K562 (cell line): ENCODE measurements around the gene TMPRSS5. TPM values are rescaled to one million over a fixed set of nuclear protein-coding genes. Genes with fewer than 3 reads are reported as not detected.

Source experiments
- FOXP4 ChIP-seq: sonication (generic); formaldehyde crosslinking; IDR thresholded peaks from 2 replicates; pipeline ENCODE4 v1.8.0; 2022; ENCODE audit warnings: mild to moderate bottlenecking, missing genetic modification reagents, borderline replicate concordance
- HDAC6 ChIP-seq: IDR thresholded peaks from 2 replicates; pipeline ENCODE4 v1.6.1; 2012; ENCODE audit warnings: low read depth, mild to moderate bottlenecking, control low read depth, inconsistent platforms, low read length, moderate library complexity
- MBD1 ChIP-seq: fragments of 250-450 bp; sonication (Bioruptor Pico); IDR thresholded peaks from 2 replicates; pipeline ENCODE4 v1.8.0; 2022; ENCODE audit warnings: inconsistent platforms
- NFIC ChIP-seq: fragments of 450-650 bp; IDR thresholded peaks from 2 replicates; pipeline ENCODE4 v1.6.1; 2017; ENCODE audit warnings: mild to moderate bottlenecking, inconsistent platforms
- NONO ChIP-seq, 2 experiments: fragments of 200-400 bp in 1 of 2; fragments of 450-650 bp in 1 of 2; formaldehyde crosslinking in 1 of 2; IDR thresholded peaks; 2 replicates each; pipeline ENCODE4 v1.6.1; 2017; ENCODE audit warnings: low read depth in 2 of 2, mild to moderate bottlenecking in 2 of 2, moderate library complexity in 2 of 2, low read length in 1 of 2
- NR0B1 ChIP-seq: fragments of 450-650 bp; IDR thresholded peaks from one replicate; pipeline ENCODE4 v1.6.1; 2018; ENCODE audit warnings: mild to moderate bottlenecking, moderate library complexity; ENCODE audit not compliant: partially characterized antibody
- PBX2 ChIP-seq, 2 experiments: IDR thresholded peaks in 1 of 2; conservative IDR thresholded peaks in 1 of 2; 2 replicates each; pipeline ENCODE4 v1.6.1; 2016; ENCODE audit warnings: low read depth in 2 of 2, mild to moderate bottlenecking in 1 of 2, missing compliant biosample characterization in 1 of 2, missing genetic modification characterization in 1 of 2, moderate library complexity in 1 of 2
- SIRT6 ChIP-seq: IDR thresholded peaks from one replicate; pipeline ENCODE4 v1.6.1; 2012; ENCODE audit warnings: low read depth, mild to moderate bottlenecking, control low read depth, inconsistent platforms, low read length, moderate library complexity
- ZKSCAN8 ChIP-seq: fragments of 200-800 bp; sonication (Bioruptor generic); IDR thresholded peaks from 2 replicates; pipeline ENCODE4 v1.6.1; 2016; ENCODE audit warnings: missing genetic modification characterization, missing compliant biosample characterization
- ZNF12 ChIP-seq: sonication (generic); formaldehyde crosslinking; IDR thresholded peaks from 2 replicates; pipeline ENCODE4 v1.4.0; 2020; ENCODE audit warnings: mild to moderate bottlenecking, missing genetic modification reagents
- ZNF277 ChIP-seq: fragments of 250-450 bp; sonication (Bioruptor Pico); IDR thresholded peaks from 2 replicates; pipeline ENCODE4 v1.8.0; 2022; ENCODE audit warnings: inconsistent platforms, mild to moderate bottlenecking, moderate library complexity, borderline replicate concordance
- ZNF436 ChIP-seq: fragments of 250-450, 450-650 bp; sonication (Bioruptor Pico); formaldehyde crosslinking; IDR thresholded peaks from 2 replicates; pipeline ENCODE4 v1.7.0; 2020; ENCODE audit warnings: mild to moderate bottlenecking
- ZNF583 ChIP-seq: fragments of 250-450 bp; sonication (Bioruptor Pico); IDR thresholded peaks from 2 replicates; pipeline ENCODE4 v1.4.0; 2020
- ZNF584 ChIP-seq: fragments of 200-800 bp; sonication (Bioruptor generic); IDR thresholded peaks from 2 replicates; pipeline ENCODE4 v1.6.1; 2016; ENCODE audit warnings: low read depth, mild to moderate bottlenecking, missing genetic modification characterization, missing compliant biosample characterization
- polyA plus RNA-seq, 8 experiments: library from polyadenylated mRNA; depleted of rRNA in 4 of 8; stranded (reverse) in 5 of 8; unstranded in 3 of 8; fragments of >200 nt; fragmentation: Nextera tagmentation in 2 of 8; fragmentation: Illumina TruSeq in 1 of 8; extraction: Ambion mirVana in 2 of 8; extraction: Trizol in 1 of 8; gene quantifications; 2 replicates each; pipeline versions ENCODE4 v1.2.1 to v1.2.3, GENCODE V29; 2011 to 2014; ENCODE audit warnings: inconsistent platforms in 1 of 8, missing spikeins in 1 of 8
- total RNA-seq, 7 experiments: library from RNA; depleted of rRNA in 6 of 7; stranded (reverse); fragments of >200 nt in 6 of 7; fragmentation: Illumina TruSeq in 2 of 7; extraction: Trizol in 2 of 7; gene quantifications; 2 replicates each; pipeline versions ENCODE4 v1.2.1 to v1.2.3, GENCODE V29; 2011 to 2021; ENCODE audit warnings: low replicate concordance in 1 of 7
- TF ChIP-seq, protein P1 (sequence below): fragments of 250-450 bp; sonication (Bioruptor Pico); IDR thresholded peaks from 2 replicates; pipeline ENCODE4 v1.6.1; 2021; ENCODE audit warnings: mild to moderate bottlenecking

TMPRSS5 gene
- total and polyA plus RNA-seq, 9 of the 15 experiments (the other 6 are each of a cell fraction or from before 2014, with no cell fraction given), result 0.07 to 0.49 (median 0.17) TPM; not detected in 1

DNA sequence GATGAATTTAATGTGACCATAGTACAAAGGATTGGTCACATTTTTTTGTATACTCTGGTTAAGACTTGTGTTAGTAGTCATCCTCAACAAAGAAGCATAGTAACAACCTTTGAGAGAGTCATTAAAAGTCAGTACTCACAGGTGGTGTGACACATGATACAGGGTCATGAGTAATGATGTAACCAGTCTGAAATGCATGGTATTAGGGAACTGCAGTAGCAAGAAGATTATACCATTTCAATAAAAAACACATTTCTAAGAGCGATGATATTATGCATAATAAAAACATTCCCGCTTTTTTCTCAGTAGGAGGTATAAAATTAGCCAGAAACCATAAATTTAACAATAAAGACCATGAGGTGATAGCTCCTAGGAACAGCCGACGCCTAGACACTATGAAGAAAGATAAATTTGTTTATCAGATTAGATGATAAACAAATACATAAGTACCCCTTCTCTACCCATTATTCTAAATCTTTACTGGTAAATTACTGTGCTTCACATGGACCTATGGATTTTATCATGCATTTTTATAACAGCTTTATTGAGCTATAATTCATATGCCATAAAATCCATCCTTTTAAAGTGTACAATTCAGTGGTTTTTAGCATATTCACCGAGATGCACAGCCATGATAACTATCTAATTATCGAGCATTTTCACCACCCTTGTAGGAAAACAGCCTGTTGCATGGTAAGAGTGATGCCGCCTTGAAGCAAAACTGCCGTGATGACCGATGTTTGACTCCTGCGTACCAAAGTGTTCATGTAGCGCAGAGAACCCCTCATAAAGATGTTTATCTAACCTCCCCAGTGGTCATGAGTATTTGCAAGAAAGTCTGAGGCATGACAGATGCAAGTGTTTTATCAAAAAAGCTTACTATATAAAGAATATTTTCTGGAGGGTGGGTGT, 41.8 kb downstream of the TMPRSS5 start (continued):
- TF ChIP-seq PBX2 (CRISPR knock-in tag; IDR thresholded peaks at IDR 0.05; ENCODE audit: low read depth) (no peak), PBX2 (tag; conservative IDR thresholded peaks at IDR 0.05; ENCODE audit: low read depth) (no peak), MBD1 (CRISPR knock-in tag) (no peak), ZNF436 (CRISPR knock-in tag) (no peak), SIRT6 (no peak), HDAC6 (no peak), ZKSCAN8 (CRISPR knock-in tag) (0 out of 2 replicates have a peak, but pooled peaks have one; percentile 9), NFIC (no peak), ZNF12 (CRISPR knock-in tag) (no peak), FOXP4 (no peak), ZNF277 (CRISPR knock-in tag) (no peak), ZNF583 (CRISPR knock-in tag) (no peak), NR0B1 (no peak), NONO (IDR thresholded peaks at IDR 0.05; ENCODE audit: low read depth in 2 of 2, low read length in 1 of 2) (no peak), ZNF584 (CRISPR knock-in tag) (no peak)
- TF ChIP-seq, protein P1, sequence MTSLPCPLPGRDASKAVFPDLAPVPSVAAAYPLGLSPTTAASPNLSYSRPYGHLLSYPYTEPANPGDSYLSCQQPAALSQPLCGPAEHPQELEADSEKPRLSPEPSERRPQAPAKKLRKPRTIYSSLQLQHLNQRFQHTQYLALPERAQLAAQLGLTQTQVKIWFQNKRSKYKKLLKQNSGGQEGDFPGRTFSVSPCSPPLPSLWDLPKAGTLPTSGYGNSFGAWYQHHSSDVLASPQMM, result no peak
